EH (cell line): ENCODE measurements around the gene C3orf22.

Source experiments
- DNase-seq: peaks from one replicate; pipeline ENCODE4 v3.0.0-alpha.2; 2015; ENCODE audit warnings: low read depth

The C3orf22 gene

DNA sequence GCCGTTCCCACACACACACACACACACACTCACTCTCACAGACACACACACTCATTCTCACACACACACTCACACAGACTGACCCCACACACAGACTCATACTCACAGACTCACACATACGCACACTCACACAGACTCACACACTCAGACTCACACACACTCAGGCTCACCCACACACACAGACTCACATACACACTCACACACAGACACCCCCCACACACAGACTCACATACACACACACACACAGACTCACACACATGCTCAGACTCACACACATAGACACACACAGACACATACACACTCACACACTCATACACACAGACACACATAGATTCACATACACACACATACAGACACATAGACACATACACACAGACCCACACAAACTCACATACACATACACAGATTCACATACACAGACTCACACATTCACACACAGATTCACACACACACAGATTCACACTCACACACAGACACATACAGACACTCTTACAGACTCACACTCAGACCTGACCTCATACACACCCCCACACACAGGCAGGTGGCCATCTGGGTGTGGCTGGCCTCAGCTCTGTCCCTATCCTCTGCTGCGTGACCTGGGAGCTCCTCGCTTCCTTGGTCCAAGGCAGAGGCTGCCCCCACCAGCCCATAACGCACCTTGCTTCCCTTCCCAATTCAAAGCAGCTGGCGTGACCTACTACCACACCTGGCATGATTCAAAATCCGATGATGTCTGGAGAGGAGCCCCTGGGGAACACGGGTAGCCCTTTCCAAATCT, 1.9 kb downstream of the C3orf22 start:
- no peak for DNase-seq

- DNase-seq, result no peak
Observed at GRCh38 chr3:126555795-126556636, 2.7 kb downstream of the C3orf22 start.

- no peak for DNase-seq
Observed at GRCh38 chr3:126554560-126555525, 3.9 kb downstream of the C3orf22 start.

- no peak for DNase-seq
Observed at GRCh38 chr3:126553284-126554084, 5.2 kb downstream of the C3orf22 start.

DNA sequence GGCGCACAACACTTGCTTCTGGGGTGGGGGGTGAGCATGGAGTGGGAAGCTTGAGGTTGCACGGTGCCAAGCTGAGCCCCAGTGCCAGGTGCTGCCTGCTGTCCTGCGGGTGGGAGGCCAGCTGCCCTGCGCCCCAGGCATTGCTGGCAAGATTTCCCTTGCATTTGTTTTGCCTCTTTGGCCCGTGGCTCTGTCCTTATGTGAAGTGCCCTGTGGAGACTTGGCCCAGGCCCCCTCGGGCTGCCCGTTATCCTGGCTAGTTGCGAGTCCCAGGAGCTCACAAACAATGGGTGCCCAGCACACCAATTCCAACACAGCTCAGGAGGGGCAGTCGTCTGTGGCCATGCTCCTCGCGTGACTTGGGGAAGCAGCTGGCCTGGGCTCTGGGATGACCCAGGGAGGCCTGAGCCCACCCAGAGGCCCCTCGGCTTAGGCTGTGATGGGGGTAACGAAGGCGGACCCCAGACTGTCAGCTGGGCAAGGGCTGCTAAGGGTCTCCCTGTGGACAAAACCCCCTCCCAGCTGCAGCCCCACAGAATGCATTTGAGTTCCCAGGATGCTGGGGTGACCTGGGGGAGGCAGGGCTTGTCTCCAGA, 5.9 kb downstream of the C3orf22 start:
- DNase-seq, result no peak

- DNase-seq, result no peak
Observed at GRCh38 chr3:126551839-126552687, 6.7 kb downstream of the C3orf22 start.

GRCh38 chr3:126551121-126551838, 7.5 kb downstream of the C3orf22 start:
- DNase-seq, result no peak

GRCh38 chr3:126550488-126551051, 8.2 kb downstream of the C3orf22 start:
- DNase-seq, result no peak

GRCh38 chr3:126549861-126550487, 8.8 kb downstream of the C3orf22 start:
- no peak for DNase-seq

DNA sequence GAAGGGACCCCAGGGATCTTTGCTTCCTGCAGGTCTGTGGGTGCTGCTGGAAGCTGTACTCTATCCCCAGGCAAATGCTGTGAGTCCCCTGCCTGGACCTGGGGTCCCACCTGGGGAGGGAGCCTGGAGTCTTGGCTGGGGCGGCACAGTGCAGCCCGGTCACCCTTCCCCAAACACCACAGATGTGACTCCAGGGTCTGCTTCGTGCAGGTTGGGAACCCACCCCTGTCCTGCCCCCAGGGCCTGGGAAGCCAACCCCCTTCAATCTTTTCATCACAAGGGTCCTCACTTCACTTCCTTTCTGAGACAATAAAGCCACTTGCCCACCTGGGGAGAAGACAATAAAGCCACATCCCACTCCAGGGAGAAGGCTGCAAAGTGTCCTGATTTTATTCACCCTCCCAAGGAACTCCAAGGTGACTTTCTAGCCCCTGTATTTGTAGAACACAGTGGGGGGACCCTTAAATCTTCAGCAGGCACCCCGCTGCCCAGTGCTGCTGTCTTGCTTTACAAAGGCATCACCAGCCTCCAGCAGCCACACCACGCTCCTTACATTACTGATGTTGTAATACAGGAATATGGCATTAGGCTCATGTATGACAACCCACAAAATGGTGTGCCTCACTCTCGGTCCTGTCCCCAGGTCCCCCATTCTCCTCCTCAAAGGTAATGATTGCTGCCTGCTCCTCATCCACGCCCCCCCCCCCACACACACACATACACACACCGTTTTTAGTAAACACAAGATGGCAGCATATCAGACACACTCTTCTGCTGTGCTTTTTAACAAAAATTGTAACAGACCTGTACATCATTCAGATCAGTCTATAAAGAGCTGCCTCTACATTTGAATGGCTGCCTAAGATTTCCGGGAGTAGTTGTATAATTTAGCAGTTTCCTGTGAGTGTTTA, 9.9 kb downstream of the C3orf22 start:
- DNase-seq, result no peak

- DNase-seq, result no peak
Observed at GRCh38 chr3:126547721-126548120, 11.0 kb downstream of the C3orf22 start.

- DNase-seq, result no peak
Observed at GRCh38 chr3:126546549-126547239, 12.0 kb downstream of the C3orf22 start.

DNA sequence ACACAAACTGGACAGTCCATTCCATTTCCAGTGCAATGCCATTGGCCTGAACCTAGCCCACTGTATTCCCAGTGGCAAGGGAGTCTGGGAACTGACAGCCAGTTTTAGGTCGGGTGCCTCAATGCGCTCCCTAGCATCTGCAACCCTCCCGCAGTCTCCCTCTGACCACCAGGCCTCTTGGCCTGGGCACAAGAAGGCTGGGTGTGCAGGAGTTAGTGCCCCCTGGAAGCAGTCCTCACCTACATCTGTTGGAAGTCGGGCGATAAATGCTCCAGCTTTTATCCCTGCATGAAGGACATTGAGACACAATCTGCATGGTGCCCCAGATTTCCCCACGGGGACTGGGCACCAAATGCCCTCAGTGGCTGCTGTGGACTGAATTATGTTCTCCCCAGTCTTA, 12.7 kb downstream of the C3orf22 start:
- DNase-seq, result no peak

DNA sequence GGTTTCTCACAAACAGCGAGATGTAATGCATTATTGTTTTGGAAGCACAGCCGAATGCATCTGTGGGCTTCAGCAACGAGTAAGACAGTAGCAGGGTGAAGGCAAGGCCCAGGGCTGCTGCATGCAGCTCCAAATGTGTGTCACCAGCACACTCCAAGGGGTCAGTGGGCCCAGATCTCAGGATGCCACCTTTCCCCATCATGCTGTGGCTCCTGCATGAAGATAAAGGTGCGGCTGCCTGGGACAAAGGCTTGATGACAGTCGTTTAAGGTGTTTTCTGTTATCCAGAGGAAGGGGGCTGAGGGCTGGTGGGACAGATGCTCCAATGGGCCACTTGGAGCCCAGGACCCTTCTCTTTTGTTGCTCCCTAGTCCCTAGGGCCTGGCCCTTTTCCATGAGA, 13.2 kb downstream of the C3orf22 start:
- DNase-seq, result no peak

GRCh38 chr3:126544596-126545281, 14.0 kb downstream of the C3orf22 start:
- no peak for DNase-seq

GRCh38 chr3:126543457-126544061, 15.2 kb downstream of the C3orf22 start:
- DNase-seq, result no peak
